HG03108 (cell line): ENCODE data around the gene S100A9.
"Not testable (repeated sequence)": the region's sequence is repeated elsewhere in the genome, so short reads cannot be mapped to it uniquely, and the experiment has no call there.

Experiments
- ATAC-seq: cut with Tn5 transposase; IDR thresholded peaks from one replicate; pipeline ENCODE4 v1.9.1; 2021; ENCODE audit warnings: moderate library complexity; ENCODE audit not compliant: unreplicated experiment

The S100A9 gene

GRCh38 chr1:153343811-153344717 is 13.6 kb upstream of the S100A9 start:
- ATAC-seq, result no peak

DNA sequence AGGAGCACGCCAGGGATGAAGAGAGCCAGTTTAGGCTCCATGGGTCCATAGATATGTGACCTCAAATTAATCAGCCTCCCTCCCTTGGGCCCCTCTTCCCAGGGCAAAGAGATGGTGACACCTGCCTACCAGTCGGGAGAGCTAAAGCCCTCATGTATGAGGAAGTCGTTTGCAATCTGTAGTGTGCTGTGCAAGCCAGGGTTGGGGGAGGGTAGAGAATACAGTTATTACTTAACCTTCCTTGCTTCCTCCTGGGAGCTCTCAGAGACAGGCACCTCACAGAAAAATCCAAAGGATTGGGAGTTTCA is 13.0 kb upstream of the S100A9 start:
- no peak for ATAC-seq

GRCh38 chr1:153345187-153346076 is 12.2 kb upstream of the S100A9 start:
- no peak for ATAC-seq

- ATAC-seq, result no peak
Measured at GRCh38 chr1:153346077-153346723, 11.5 kb upstream of the S100A9 start.

GRCh38 chr1:153347049-153347448 is 10.6 kb upstream of the S100A9 start:
- ATAC-seq, result not testable (repeated sequence)

- no peak for ATAC-seq
Measured at GRCh38 chr1:153347856-153348255, 9.8 kb upstream of the S100A9 start.

DNA sequence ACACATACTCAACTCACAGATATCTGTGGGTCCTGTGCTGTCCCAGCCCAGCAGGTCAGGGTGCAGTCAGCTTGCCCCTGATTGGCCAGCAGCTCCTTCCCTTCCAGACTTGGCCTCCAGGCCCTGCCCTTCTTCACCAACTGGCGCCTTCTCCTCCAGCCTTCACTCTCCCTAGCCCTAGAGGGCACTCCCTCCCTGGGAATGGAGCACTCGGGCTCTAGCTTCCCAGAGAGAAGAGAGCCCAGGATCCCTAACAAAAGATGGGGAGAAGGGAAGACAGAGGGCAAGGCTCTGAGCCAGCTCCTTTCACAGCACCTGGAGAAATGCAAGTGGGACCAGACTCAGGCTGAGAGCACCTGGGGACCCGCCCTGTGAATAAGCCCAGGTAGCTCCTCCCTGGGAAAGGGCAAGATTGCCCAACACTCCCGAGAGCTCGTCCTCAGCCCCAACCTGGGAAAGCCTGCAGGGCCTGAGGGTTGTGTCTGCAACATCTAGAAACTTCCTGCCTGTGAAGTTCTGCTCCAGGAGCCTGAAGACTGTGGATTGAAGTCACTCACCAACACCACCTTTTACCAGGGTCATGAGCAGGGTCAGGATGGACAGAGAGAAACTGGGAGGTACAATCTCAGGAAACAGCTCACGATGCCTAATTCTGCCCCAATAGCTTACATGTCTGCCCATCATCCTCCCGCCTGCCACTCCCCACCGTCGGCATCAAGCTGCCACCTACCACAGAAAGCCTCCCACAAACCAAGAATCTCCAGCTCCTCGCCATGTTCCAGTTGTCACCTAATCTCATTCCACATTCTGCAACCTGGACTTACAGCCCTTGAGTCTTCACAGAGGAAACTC is 8.9 kb upstream of the S100A9 start, which contains the start of gene PGLYRP4:
TSS of gene PGLYRP4 (minus strand) at position 331 of the 852 bp plus-strand sequence. CDS start 909 bp downstream, outside the sequence.
- no peak for ATAC-seq

DNA sequence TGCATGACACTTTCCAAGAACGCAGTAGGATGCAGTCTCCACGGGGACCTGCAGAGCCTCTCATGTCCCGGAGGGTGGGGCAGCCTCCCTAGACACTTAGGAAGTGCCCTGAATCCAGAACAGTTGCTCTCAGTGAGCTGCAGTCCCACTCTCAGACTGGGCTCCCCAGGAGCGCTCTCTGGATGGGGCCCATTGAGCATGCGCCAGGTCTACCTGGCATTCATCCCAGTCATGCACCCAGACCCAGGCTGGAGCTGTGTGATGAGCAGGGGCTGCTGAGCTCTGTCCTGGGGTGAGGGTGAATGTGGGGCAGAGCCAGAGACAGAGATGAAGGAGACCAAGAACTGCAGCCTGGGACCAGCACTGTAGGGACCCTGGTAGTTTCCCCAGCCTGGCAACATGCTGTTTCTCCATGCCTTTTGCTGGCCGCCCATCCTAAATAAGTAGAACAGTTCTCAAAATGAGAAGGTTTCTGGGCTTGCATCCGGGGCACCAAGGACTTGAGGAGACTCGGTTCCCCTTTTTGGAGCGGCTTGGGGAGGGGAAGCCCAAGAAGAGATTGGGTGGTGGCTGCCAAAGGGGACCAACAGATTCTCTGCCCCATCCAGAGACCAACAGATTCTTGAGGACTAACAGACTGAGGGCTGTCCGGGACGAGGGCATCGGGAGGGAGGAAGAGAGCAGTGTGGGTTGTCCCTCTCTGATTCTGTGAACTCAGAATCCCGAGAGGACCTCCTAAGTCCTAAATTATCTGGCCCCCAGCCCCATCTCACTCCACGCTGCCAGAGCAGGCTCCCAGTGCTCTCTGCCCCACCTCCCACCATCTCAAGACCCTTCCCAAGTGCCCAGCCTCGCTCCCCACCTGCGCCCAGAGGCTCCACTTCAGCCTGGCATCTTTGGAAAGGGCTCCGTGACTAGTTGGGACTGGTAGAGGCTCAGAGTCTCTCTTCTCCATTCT is 8.0 kb upstream of the S100A9 start:
- no peak for ATAC-seq

DNA sequence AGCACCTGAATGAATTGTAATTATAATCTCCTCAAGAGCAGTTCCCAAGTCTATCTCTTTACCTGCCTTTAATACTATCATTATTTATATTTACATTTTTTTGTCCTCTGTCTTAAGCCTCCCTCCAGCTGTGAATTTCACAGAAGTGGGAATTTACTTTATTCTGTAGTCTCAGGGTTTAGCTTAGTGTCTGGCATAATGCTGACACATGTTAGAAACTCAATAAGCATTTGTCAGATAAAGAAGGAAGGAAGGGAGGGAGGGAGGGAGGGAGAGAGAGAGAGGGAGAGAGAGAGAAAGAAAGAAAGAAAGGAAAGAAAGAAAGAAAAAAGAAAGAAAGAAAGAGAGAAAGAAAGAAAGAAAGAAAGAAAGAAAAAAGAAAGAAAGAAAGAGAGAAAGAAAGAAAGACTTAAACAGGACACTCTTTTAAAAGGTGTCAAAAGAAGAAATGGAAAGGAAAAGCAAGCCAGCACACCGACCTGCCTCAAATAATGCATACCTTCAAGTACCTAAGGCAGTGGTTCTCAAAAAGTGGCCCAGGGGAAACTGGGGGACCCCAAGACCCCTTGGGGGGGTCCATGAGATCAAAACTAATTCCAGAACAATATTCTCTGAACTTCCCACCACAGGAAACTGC is 7.2 kb upstream of the S100A9 start:
- ATAC-seq, result no peak

DNA sequence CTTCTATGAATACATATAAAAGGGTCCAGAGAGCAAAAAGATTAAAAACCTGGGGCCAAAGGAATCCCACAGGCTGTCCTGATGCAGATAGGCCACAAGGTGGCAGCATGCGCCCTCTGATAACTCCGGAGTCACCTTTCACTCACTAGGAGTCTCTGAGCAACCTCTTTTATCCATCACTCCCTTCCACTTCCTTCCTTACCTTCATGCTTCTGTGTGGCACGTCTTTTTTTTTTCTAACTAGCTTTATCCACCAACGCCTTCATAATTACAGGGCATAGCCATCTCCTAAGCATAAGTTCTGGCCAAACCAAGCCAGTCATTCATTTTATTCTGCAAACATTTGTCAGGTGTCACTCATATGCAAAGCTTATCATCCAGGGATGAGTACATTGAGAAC is 5.1 kb upstream of the S100A9 start:
- ATAC-seq, result no peak

DNA sequence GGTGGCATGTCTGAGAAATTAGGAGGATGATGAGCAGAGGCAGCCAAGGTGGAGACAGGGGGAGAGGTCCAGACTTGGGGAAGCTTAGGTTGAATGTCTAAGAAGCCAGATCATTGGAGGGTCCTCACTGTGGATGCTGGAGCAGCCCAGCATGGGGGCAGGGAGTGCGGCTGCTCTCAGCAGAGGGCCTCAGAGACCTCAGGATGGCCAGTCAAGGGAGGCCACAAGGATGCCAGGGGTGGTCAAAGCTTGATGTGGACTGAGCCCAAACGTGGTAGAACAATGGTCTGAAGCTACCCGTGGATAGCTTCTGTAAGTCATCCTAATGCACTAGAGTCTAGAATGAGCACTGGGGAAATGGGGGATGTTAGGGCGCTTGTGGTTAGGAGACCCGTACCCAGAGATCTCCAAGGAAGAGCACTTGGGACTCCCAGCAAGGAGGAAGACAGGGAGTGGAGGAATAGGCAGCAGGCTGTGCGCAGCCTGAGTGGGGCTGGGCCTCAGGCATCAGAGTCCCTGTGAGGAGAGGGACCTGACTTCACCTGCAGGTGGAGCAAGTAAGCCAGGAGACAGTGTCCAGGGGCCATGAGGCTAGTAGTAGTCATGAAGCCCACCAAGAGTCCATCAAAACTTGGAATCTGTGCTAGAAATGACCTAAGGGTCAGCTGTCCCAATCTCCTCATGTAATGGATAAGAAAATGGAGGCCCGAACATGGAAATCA is 4.3 kb upstream of the S100A9 start:
- no peak for ATAC-seq

DNA sequence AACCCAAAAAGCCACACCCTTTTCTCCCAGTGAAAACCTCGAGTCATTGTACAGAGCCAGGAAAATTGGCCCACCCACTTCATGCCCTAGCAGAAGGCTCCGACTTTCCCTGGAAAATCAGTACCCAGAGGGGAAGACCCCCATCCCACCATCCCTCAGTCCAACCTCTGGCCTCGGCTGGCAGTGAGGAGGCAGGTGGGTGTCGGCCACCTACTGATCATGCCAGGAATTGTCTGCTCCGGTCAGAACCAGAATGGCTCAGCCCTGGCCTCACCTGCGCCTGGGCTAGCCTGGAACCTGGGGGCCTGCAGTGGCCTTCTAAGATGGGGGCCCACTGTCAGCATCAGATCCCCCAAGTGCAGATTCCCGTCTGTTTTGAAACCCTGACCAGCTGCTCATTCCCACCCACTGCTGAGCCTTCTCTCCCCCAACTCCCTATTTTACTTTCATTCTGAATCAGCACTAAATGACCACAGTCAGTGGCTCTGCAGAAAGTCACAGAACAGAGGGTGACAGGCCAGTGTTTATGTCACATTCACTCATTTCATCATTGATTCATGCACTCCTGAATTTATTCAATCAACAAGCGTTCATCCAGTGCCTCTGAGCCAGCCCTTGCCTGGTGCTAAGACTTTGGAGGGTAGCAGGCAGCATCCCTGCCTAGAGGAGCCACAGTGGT is 3.0 kb upstream of the S100A9 start:
- ATAC-seq, result no peak

DNA sequence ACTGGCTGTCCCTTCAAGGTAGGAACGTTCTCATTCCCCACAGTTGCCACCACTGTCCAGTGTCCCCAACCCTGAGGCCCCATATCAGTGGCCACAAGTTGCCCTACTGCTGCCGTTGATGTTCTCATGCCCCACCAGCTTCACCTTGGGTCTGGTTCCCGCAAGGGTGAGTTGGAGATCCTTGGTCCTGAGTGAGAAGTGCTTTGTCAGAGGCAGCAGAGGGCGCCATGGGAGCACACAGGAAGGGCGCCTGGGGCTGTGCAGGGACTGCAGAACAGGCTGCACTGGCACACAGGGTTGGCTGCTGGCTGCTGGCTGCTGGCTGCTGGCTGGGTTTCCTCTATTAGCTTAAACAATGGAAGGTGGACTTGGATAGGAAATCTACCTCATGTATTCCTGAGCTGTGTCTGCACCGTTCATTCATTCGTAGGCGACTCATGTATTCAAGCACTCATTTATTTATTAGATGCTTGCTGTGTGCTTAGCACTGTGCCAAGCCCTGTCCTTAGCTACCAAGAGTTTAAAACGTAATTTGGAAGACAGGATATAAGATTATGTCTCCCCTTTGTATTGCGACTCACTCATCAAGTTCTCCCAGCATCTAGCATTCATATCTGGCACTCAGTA is 2.1 kb upstream of the S100A9 start:
- ATAC-seq, result no peak

- no peak for ATAC-seq
Measured at GRCh38 chr1:153356392-153357075, 1.1 kb upstream of the S100A9 start.

DNA sequence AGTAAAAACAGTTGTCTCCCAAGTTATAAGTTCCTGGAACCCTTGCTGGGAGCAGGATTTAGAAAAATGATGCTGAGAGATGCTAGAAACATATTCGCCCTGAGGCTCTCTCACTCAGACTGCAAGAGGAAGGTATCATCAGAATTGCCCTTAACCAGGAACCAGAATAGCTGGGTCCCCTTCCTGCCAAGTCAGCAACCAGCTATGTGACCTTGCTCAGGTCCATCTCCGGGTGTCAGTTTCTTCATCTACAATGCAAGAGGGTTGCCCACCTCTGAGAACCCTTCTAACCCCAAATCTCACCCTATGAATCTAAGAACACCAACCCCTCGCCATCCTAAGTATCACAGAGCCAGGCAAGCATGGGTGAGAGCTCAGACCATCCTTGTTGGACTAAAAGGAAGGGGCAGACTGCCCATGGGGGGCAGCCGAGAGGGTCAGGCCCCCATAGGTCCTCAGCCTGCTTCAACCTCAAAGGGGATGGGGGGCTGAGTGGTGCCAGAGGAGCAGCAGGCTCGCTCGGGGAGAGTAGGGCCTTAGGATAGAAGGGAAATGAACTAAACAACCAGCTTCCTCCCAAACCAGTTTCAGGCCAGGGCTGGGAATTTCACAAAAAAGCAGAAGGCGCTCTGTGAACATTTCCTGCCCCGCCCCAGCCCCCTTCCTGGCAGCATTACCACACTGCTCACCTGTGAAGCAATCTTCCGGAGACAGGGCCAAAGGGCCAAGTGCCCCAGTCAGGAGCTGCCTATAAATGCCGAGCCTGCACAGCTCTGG is 390 bp upstream of the S100A9 start:
- ATAC-seq, result no peak

GRCh38 chr1:153358691-153358975 is 979 bp downstream of the S100A9 start:
- ATAC-seq, result no peak
